ENCODE results near the gene LTBP1.

The LTBP1 gene

GRCh38 chr2:33214436-33214835, 267.7 kb downstream of the LTBP1 start:
- Mint-ChIP-seq H3K4me3 (no peak overlapping the region), H3K36me3 (ENCODE audit: low read depth) (no peaks in the 10 kb centered on the region), H3K4me1 (peaks cover 18% of the 10 kb centered on the region), H3K27ac (peak overlapping the region in 1 of 3 experiments; percentile 8), H3K27me3 (ENCODE audit: low read depth) (no peaks in the 10 kb centered on the region), H3K9me3 (no peaks in the 10 kb centered on the region)
- no peak for TF ChIP-seq CTCF (IDR thresholded peaks at IDR 0.05; ENCODE audit: unreplicated experiment in 3 of 3)

- H3K27ac Mint-ChIP-seq = no peak overlapping the region
- H3K4me1 Mint-ChIP-seq = peaks cover 23% of the 10 kb centered on the region
- no peak for TF ChIP-seq CTCF (IDR thresholded peaks at IDR 0.05; ENCODE audit: unreplicated experiment in 3 of 3)
- H3K36me3 Mint-ChIP-seq (ENCODE audit: low read depth) = no peaks in the 10 kb centered on the region
- H3K27me3 Mint-ChIP-seq (ENCODE audit: low read depth) = no peaks in the 10 kb centered on the region
- no peaks in the 10 kb centered on the region for H3K9me3 Mint-ChIP-seq
- no peak overlapping the region for H3K4me3 Mint-ChIP-seq
These were observed 268.1 kb downstream of the LTBP1 start for GRCh38 chr2:33214857-33215256.

GRCh38 chr2:33215299-33215698, 268.5 kb downstream of the LTBP1 start:
- no peak overlapping the region for H3K4me3 Mint-ChIP-seq
- peaks cover 25% of the 10 kb centered on the region for H3K4me1 Mint-ChIP-seq
- H3K9me3 Mint-ChIP-seq = no peaks in the 10 kb centered on the region
- no peaks in the 10 kb centered on the region for H3K27me3 Mint-ChIP-seq (ENCODE audit: low read depth)
- no peaks in the 10 kb centered on the region for H3K36me3 Mint-ChIP-seq (ENCODE audit: low read depth)
- no peak overlapping the region for H3K27ac Mint-ChIP-seq
- TF ChIP-seq CTCF (IDR thresholded peaks at IDR 0.05; ENCODE audit: unreplicated experiment in 3 of 3) = no peak

- H3K36me3 Mint-ChIP-seq (ENCODE audit: low read depth) = no peaks in the 10 kb centered on the region
- H3K27ac Mint-ChIP-seq = no peak overlapping the region
- H3K4me1 Mint-ChIP-seq = peaks cover 24% of the 10 kb centered on the region
- H3K9me3 Mint-ChIP-seq = no peaks in the 10 kb centered on the region
- no peak overlapping the region for H3K4me3 Mint-ChIP-seq
- no peaks in the 10 kb centered on the region for H3K27me3 Mint-ChIP-seq (ENCODE audit: low read depth)
- no peak for TF ChIP-seq CTCF (IDR thresholded peaks at IDR 0.05; ENCODE audit: unreplicated experiment in 3 of 3)
These were observed 269.2 kb downstream of the LTBP1 start for GRCh38 chr2:33215983-33216382.

- H3K27ac Mint-ChIP-seq = no peak overlapping the region
- H3K4me1 Mint-ChIP-seq = peaks cover 24% of the 10 kb centered on the region
- no peak for TF ChIP-seq CTCF (IDR thresholded peaks at IDR 0.05; ENCODE audit: unreplicated experiment in 3 of 3)
- H3K4me3 Mint-ChIP-seq = no peak overlapping the region
- H3K27me3 Mint-ChIP-seq (ENCODE audit: low read depth) = no peaks in the 10 kb centered on the region
- peaks cover 3% of the 10 kb centered on the region for H3K36me3 Mint-ChIP-seq (ENCODE audit: low read depth)
- no peaks in the 10 kb centered on the region for H3K9me3 Mint-ChIP-seq
These were observed 269.9 kb downstream of the LTBP1 start for GRCh38 chr2:33216508-33217182.

GRCh38 chr2:33217406-33217805, 270.7 kb downstream of the LTBP1 start:
- H3K4me1 Mint-ChIP-seq = peaks cover 24% of the 10 kb centered on the region
- TF ChIP-seq CTCF (IDR thresholded peaks at IDR 0.05; ENCODE audit: unreplicated experiment in 3 of 3) = no peak
- H3K9me3 Mint-ChIP-seq = no peaks in the 10 kb centered on the region
- peaks cover 3% of the 10 kb centered on the region for H3K36me3 Mint-ChIP-seq (ENCODE audit: low read depth)
- no peak overlapping the region for H3K27ac Mint-ChIP-seq
- no peaks in the 10 kb centered on the region for H3K27me3 Mint-ChIP-seq (ENCODE audit: low read depth)
- no peak overlapping the region for H3K4me3 Mint-ChIP-seq

Measured in nephron (organoid).